Neural cell (in vitro differentiated cells): ENCODE measurements around the gene COL18A1. TPM values are rescaled to one million over a fixed set of nuclear protein-coding genes. Genes with fewer than 3 reads are reported as not detected.

Experiments
- H2AFZ ChIP-seq: fragments of 200-600, 300-800 bp; sonication (generic), shearing (Covaris generic); 2 replicates; pipeline ENCODE4 v1.6.0; 2014; ENCODE audit warnings: low read depth, mild to moderate bottlenecking, antibody characterized with exemption, low read length, moderate library complexity
- H3F3A ChIP-seq: fragments of 200-600 bp; shearing (Covaris generic); 2 replicates; pipeline ENCODE4 v1.6.1; 2016; ENCODE audit warnings: mild to moderate bottlenecking, moderate library complexity, mixed read lengths, antibody characterized with exemption, low read length; ENCODE audit not compliant: insufficient read depth, poor library complexity, severe bottlenecking
- H3K27ac ChIP-seq: fragments of 200-600, 300-800 bp; sonication (generic), shearing (Covaris generic); 2 replicates; pipeline ENCODE4 v1.5.1; 2014; ENCODE audit warnings: mild to moderate bottlenecking, low read length, moderate library complexity
- H3K27me3 ChIP-seq: fragments of 300-800, 200-600 bp; sonication (generic), shearing (Covaris generic); 2 replicates; pipeline ENCODE4 v1.6.0; 2014; ENCODE audit warnings: mild to moderate bottlenecking, low read depth, low read length, moderate library complexity; ENCODE audit not compliant: insufficient read depth
- H3K36me3 ChIP-seq: fragments of 300-800, 200-600 bp; sonication (generic), shearing (Covaris generic); 2 replicates; pipeline ENCODE4 v1.5.1; 2014; ENCODE audit warnings: mild to moderate bottlenecking, antibody characterized with exemption, low read length, moderate library complexity; ENCODE audit not compliant: insufficient read depth
- H3K4me2 ChIP-seq: fragments of 300-800, 200-600 bp; sonication (generic), shearing (Covaris generic); 2 replicates; pipeline ENCODE4 v1.6.0; 2014; ENCODE audit warnings: mild to moderate bottlenecking, low read length
- H3K4me3 ChIP-seq: fragments of 300-800, 200-600 bp; sonication (generic), shearing (Covaris generic); 2 replicates; pipeline ENCODE4 v1.5.1; 2014; ENCODE audit warnings: mild to moderate bottlenecking, low read length, moderate library complexity
- H3K79me2 ChIP-seq: fragments of 200-600 bp; shearing (Covaris generic); replicated peaks from 2 replicates; pipeline ENCODE4 v1.6.0; 2014; ENCODE audit warnings: mild to moderate bottlenecking, low read length, moderate library complexity; ENCODE audit not compliant: insufficient read depth
- H3K9ac ChIP-seq: fragments of 300-800, 200-600 bp; sonication (generic), shearing (Covaris generic); 2 replicates; pipeline ENCODE4 v1.6.1; 2016; ENCODE audit warnings: mild to moderate bottlenecking, low read length, mixed read lengths
- H3K9me2 ChIP-seq: fragments of 200-600 bp; shearing (Covaris generic); 2 replicates; pipeline ENCODE4 v1.6.1; 2016; ENCODE audit warnings: mild to moderate bottlenecking, low read length, mixed read lengths; ENCODE audit not compliant: insufficient read depth
- H3K9me3 ChIP-seq: fragments of 200-600, 300-800 bp; sonication (generic), shearing (Covaris generic); 2 replicates; pipeline ENCODE4 v1.6.1; 2016; ENCODE audit warnings: mild to moderate bottlenecking, mixed run types, low read length, moderate library complexity, mixed read lengths
- H4K20me1 ChIP-seq: fragments of 200-600 bp; shearing (Covaris generic); 2 replicates; pipeline ENCODE4 v1.6.1; 2016; ENCODE audit warnings: mild to moderate bottlenecking, mixed run types; ENCODE audit not compliant: insufficient read depth
- EP300 ChIP-seq: fragments of 450-650 bp; conservative IDR thresholded peaks from 2 replicates; pipeline ENCODE4 v1.6.1; 2014; ENCODE audit warnings: antibody characterized with exemption, mild to moderate bottlenecking, moderate library complexity; ENCODE audit not compliant: poor library complexity, severe bottlenecking
- EZH2 ChIP-seq: fragments of 200-600, 300-800 bp; shearing (Covaris generic), sonication (generic); IDR thresholded peaks from 2 replicates; pipeline ENCODE4 v1.6.1; 2014; ENCODE audit warnings: antibody characterized with exemption, low read length, borderline replicate concordance, mild to moderate bottlenecking; ENCODE audit not compliant: insufficient read depth, poor library complexity, severe bottlenecking
- MXI1 ChIP-seq: fragments of 450-650 bp; conservative IDR thresholded peaks from 2 replicates; pipeline ENCODE4 v1.6.1; 2014; ENCODE audit warnings: antibody characterized with exemption, mild to moderate bottlenecking; ENCODE audit not compliant: poor library complexity, severe bottlenecking
- POLR2AphosphoS5 ChIP-seq: IDR thresholded peaks from 2 replicates; pipeline ENCODE4 v1.6.1; 2012
- RAD21 ChIP-seq: fragments of 450-650 bp; conservative IDR thresholded peaks from 2 replicates; pipeline ENCODE4 v1.6.1; 2014; ENCODE audit warnings: antibody characterized with exemption, mild to moderate bottlenecking, moderate library complexity
- SMC3 ChIP-seq: fragments of 450-650 bp; conservative IDR thresholded peaks from 2 replicates; pipeline ENCODE4 v1.6.1; 2014; ENCODE audit warnings: antibody characterized with exemption, mild to moderate bottlenecking, moderate library complexity; ENCODE audit not compliant: poor library complexity
- TAF1 ChIP-seq: IDR thresholded peaks from 2 replicates; pipeline ENCODE4 v1.6.1; 2012; ENCODE audit warnings: low read depth
- polyA plus RNA-seq: library from polyadenylated mRNA; depleted of rRNA; stranded (reverse); fragments of >200 nt; gene quantifications from 2 replicates; pipeline ENCODE4 v1.2.3, GENCODE V29; 2014
- TF ChIP-seq, protein P1 (sequence below): fragments of 450-650 bp; IDR thresholded peaks from 2 replicates; pipeline ENCODE4 v1.5.1; 2014; ENCODE audit warnings: antibody characterized with exemption, mild to moderate bottlenecking, moderate library complexity; ENCODE audit not compliant: poor library complexity, severe bottlenecking
- TF ChIP-seq, protein P2 (sequence below): IDR thresholded peaks from 2 replicates; pipeline ENCODE4 v1.6.1; 2012; ENCODE audit warnings: borderline replicate concordance

Gene COL18A1
- polyA plus RNA-seq, 1 donor from 2014 or later = 2.5 TPM

DNA sequence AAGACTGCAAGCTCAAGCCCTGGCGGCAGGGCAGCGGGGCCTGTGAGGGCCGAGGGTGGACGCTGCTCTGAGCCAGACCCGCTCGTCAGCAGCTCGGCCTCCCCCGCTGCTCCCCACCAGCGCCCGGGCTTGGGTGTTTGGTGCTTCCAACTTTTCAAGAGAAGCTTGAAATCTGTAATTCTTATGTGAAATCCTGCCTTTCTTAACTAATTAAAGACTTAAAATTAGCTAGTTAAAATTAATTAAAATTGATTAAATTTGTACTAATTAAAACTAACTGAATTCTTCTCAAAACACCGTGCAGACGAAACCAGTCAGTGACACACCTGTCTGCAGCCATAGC, 151.3 kb downstream of the COL18A1 start:
- peak overlapping the region; percentile 57 for H3K4me3 ChIP-seq
- H4K20me1 ChIP-seq = no peaks in the 10 kb centered on the region
- no peak overlapping the region for H3K27ac ChIP-seq
- H3K27me3 ChIP-seq = no peaks in the 10 kb centered on the region
- no peaks in the 10 kb centered on the region for H3F3A ChIP-seq
- H3K9ac ChIP-seq = peak overlapping the region; percentile 38
- H2AFZ ChIP-seq = no peak overlapping the region
- H3K79me2 ChIP-seq = no peaks in the 10 kb centered on the region
- TF ChIP-seq MXI1 = no peak
- TF ChIP-seq, protein P1, sequence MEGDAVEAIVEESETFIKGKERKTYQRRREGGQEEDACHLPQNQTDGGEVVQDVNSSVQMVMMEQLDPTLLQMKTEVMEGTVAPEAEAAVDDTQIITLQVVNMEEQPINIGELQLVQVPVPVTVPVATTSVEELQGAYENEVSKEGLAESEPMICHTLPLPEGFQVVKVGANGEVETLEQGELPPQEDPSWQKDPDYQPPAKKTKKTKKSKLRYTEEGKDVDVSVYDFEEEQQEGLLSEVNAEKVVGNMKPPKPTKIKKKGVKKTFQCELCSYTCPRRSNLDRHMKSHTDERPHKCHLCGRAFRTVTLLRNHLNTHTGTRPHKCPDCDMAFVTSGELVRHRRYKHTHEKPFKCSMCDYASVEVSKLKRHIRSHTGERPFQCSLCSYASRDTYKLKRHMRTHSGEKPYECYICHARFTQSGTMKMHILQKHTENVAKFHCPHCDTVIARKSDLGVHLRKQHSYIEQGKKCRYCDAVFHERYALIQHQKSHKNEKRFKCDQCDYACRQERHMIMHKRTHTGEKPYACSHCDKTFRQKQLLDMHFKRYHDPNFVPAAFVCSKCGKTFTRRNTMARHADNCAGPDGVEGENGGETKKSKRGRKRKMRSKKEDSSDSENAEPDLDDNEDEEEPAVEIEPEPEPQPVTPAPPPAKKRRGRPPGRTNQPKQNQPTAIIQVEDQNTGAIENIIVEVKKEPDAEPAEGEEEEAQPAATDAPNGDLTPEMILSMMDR = peak; percentile 6
- no peaks in the 10 kb centered on the region for H3K9me2 ChIP-seq
- no peaks in the 10 kb centered on the region for H3K9me3 ChIP-seq
- no peaks in the 10 kb centered on the region for H3K36me3 ChIP-seq
- H3K4me2 ChIP-seq = no peak overlapping the region

DNA sequence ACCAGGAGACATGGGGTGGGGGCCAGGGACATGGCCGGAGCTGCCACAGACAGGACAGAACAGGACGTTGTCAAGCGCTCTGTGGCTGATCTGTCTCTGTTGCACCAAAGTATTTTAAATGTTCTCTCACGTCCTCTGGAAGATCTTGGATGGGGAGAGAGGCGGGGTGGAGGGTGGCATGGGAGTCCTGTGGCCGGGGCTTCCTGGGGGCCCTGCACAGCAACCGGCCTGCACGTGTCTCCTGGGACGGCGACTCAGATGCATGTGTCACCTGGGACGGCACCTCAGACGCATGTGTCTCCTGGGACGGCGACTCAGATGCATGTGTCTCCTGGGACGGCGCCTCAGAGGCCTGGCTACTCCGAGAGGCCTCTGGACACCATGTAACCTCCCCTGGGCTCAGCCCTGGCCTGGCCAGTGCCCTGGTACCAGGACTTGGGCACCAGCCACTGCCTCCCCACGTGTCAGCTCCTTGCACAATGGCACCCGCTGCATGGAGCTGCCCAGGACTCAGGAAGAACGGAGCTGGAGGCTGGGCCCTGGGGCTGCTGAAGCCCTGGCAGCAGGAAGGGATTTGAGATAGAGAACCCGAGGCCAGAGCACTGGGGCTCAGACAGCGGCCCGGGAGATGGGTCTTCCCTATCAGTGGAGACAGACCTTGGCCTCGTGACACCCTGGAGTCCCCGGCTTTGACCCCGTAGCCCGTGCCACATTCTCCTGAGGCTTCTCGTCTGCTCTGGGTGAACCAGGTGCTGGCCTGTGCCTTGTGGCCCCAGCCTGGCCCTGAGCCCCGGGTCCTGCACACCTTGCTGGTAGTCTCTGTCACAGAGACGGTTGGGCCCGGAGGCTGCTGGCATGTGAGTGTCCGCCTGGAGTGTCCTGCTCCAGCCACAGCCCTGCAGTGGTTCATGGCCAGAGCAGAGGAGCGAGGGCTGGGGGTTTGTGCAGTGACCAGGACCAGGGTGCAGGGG, 152.0 kb downstream of the COL18A1 start:
- no peaks in the 10 kb centered on the region for H3K36me3 ChIP-seq
- no peak overlapping the region for H3K27ac ChIP-seq
- TF ChIP-seq EP300 (no peak), SMC3 (no peak), MXI1 (no peak), EZH2 (no peak), TAF1 (no peak), POLR2AphosphoS5 (no peak), RAD21 (no peak)
- TF ChIP-seq, protein P1 = no peak
- TF ChIP-seq, protein P2, sequence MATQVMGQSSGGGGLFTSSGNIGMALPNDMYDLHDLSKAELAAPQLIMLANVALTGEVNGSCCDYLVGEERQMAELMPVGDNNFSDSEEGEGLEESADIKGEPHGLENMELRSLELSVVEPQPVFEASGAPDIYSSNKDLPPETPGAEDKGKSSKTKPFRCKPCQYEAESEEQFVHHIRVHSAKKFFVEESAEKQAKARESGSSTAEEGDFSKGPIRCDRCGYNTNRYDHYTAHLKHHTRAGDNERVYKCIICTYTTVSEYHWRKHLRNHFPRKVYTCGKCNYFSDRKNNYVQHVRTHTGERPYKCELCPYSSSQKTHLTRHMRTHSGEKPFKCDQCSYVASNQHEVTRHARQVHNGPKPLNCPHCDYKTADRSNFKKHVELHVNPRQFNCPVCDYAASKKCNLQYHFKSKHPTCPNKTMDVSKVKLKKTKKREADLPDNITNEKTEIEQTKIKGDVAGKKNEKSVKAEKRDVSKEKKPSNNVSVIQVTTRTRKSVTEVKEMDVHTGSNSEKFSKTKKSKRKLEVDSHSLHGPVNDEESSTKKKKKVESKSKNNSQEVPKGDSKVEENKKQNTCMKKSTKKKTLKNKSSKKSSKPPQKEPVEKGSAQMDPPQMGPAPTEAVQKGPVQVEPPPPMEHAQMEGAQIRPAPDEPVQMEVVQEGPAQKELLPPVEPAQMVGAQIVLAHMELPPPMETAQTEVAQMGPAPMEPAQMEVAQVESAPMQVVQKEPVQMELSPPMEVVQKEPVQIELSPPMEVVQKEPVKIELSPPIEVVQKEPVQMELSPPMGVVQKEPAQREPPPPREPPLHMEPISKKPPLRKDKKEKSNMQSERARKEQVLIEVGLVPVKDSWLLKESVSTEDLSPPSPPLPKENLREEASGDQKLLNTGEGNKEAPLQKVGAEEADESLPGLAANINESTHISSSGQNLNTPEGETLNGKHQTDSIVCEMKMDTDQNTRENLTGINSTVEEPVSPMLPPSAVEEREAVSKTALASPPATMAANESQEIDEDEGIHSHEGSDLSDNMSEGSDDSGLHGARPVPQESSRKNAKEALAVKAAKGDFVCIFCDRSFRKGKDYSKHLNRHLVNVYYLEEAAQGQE = no peak
- H3K27me3 ChIP-seq = no peaks in the 10 kb centered on the region
- no peak overlapping the region for H3K4me2 ChIP-seq
- H4K20me1 ChIP-seq = no peaks in the 10 kb centered on the region
- H3F3A ChIP-seq = no peaks in the 10 kb centered on the region
- H2AFZ ChIP-seq = no peak overlapping the region
- H3K9me3 ChIP-seq = no peaks in the 10 kb centered on the region
- H3K9ac ChIP-seq = no peak overlapping the region
- H3K9me2 ChIP-seq = no peaks in the 10 kb centered on the region
- no peak overlapping the region for H3K4me3 ChIP-seq
- H3K79me2 ChIP-seq = no peaks in the 10 kb centered on the region
